NCI-H2171 (cell line): ENCODE data around the gene CDCP1.

Experiments used
- DNase-seq: peaks from one replicate; lab custom pipeline; 2025; lab: John Stamatoyannopoulos, UW

Gene CDCP1

DNA sequence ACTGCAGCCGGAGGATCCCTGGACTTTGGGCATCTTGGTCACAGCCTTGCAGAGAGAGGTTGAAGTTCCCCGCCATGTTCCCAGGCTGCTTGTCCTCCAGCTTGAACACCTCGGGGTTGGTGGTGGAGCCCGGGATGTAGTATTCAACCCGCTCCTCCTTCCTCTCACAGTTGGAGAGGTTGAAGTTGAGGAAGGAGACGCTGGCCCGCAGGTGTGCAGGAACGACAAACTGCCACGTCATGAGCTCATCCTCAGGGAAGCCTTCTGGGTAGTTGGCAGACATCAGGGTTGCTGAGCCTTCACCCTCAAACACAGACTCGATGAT lies 35.7 kb downstream of the CDCP1 start:
- no peak for DNase-seq

GRCh38 chr3:45109771-45110508 lies 36.2 kb downstream of the CDCP1 start:
- DNase-seq, result no peak

- DNase-seq, result no peak
These were observed 39.3 kb downstream of the CDCP1 start for GRCh38 chr3:45106874-45107273.

DNA sequence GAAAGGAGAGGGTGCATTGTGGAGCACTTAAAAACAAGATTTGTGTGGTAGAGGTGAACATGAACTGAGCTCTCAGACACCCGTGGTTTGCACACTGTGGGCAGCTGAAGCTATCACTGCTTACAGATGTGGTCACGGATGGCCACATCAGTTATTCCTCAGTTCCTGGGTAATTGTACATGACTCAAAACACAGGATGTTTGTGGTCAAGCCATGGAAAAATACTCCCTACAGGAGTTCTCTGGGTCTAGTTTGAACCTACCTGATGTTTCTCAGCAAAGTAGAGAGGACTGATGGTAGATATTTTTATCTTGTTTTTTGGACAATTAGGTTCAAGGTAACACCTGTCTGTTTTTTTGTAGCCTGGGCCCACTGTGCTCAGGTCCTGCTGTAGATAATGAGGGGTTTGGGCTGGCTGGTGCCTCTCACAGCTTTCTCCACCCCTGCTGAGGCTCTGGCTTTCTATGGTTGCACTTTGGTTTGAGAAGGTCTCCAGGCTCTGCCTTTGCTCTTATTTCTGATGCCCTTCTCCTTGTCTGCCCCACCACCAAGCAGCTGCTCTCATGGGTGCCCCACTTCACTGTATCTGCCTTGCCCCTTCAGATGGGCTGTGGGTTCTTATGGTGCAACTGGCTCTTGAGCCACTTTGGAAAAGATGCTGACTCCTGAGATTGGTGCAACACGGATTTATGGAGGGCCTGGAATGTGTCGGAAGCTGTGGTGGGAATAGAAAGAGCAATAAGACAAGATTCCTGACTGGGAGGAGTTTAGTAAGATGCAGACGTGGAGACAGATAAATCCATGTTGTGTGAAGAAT lies 40.1 kb downstream of the CDCP1 start:
- no peak for DNase-seq

GRCh38 chr3:45104715-45105711 lies 41.2 kb downstream of the CDCP1 start:
- no peak for DNase-seq

GRCh38 chr3:45103753-45104714 lies 42.1 kb downstream of the CDCP1 start:
- DNase-seq, result no peak

DNA sequence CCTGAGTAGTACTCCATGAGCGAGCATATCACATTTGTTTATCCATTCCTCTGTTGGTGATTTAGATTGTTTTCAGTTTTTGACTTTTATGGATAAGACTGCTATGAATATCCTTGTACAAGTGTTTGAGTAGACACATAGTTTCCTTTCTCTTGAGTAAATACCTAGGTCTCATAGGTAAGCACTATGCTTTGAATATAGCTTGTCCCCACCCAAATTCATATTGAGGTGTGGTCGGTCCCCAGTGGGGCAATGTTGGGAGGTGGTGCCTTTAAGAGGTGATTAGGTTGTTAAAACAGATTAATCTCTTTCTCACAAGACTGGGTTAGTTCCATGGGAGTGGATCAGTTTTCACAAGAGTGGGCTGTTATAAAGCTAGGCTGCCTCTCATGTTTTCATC lies 42.8 kb downstream of the CDCP1 start:
- DNase-seq, result no peak

DNA sequence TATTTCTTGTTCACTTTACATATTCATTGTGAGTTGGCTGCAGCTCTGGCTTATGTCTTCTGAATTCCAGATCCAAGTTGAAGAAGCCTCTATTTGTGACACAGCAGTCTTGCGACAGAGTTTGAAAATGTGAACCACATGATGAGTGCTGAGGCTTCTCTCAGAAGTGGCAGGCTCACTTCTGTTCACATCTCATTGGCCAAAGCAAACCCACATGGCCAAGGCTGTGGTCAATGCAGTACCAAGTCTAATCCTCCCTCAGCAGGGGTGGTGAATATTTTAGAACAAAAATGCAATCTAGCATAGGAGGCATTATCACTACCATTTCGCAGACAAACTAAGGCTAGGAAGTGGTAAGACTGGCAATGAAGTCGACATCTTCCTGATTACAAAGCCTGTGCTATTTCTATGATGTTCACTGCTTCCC lies 45.2 kb downstream of the CDCP1 start:
- no peak for DNase-seq

DNA sequence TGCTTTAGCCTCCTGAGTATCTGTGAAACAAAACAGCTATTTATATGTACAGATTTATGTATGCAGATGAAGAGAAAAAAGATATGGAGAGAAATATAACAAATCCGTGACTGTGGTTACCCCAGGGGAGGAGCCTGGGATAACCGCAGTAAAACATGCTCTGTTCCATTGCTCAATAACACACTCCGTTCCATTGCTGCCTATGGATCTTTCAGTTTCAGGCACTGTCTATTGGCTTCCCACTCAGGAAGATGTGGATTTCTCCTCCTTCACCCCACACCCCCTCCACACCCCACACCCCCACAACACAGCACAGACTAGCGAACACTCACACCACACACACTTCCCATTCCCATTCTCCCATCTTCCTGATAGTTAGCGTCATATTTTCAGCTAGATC lies 47.9 kb downstream of the CDCP1 start:
- no peak for DNase-seq

DNA sequence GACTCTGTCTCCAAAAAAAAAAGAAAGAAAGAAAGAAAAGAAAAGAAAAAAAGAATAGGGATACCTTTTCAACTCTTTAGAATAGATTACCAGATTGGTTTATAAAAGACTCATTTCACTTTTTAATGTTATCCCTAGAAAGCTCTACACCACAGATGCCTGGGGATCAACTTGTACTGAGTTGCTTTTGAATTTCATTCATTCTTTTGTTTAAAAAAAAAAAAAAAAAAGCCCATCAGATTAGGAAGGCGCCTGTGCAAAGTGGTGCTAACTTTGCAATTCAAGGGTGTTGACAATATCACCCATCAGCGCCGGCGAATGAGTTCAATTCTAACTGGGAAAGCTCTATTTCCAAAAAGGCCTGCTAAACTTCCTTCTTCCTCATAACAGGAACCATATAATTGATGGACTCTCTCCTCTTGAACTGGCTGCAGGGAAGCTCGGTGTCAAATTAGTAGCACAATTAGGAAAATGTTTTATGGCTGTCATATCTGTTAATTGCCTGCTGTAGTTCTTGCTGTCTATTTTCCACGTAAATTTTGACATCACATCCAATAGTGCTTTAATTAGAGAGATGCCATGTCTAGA lies 48.8 kb downstream of the CDCP1 start:
- DNase-seq, result no peak

DNA sequence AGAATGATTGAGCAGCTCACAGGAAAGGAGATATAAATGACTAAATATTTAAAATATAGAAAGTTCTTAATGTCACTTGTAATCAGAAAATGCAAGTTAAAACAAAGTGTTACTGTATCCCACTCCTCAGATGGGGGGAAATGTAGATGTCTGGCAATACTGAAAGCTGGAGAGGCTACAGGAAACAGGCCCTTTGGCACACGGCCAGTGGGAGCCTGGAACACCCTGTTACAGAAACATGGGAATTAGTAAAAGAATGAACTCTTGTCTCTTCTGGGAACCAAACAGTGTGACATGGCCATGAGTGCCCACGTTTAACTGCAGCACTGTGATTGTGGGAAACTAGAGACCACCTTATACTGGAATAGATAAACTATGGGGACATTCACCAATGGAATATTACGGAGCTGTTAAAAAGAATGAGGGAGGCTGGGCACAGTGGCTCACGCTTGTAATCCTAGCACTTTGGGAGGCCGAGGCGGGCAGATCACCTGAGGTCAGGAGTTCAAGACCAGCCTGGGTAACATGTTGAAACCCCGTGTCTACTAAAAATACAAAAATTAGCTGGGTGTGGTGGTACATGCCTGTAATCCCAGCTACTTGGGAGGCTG lies 50.2 kb downstream of the CDCP1 start:
- no peak for DNase-seq

DNA sequence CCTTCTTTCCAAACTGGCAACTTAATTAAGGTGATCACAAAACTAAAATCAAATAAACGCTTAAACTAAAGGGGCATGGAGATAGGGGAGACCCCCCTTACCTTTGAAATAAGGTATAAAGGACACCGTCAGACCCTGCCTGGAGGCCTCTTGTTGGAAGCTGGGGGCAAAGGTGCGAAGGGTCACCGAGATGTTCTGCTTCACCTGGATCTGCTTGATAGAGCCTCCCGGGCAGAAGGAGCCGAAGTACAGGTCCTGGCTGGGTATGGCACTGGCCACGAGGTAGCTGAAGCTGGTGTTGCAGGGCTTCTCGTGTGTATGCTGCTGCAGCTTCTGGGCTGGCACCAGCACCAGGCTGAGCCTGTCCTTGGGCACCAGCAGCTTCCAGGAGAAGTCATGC lies 53.0 kb downstream of the CDCP1 start:
- no peak for DNase-seq

DNA sequence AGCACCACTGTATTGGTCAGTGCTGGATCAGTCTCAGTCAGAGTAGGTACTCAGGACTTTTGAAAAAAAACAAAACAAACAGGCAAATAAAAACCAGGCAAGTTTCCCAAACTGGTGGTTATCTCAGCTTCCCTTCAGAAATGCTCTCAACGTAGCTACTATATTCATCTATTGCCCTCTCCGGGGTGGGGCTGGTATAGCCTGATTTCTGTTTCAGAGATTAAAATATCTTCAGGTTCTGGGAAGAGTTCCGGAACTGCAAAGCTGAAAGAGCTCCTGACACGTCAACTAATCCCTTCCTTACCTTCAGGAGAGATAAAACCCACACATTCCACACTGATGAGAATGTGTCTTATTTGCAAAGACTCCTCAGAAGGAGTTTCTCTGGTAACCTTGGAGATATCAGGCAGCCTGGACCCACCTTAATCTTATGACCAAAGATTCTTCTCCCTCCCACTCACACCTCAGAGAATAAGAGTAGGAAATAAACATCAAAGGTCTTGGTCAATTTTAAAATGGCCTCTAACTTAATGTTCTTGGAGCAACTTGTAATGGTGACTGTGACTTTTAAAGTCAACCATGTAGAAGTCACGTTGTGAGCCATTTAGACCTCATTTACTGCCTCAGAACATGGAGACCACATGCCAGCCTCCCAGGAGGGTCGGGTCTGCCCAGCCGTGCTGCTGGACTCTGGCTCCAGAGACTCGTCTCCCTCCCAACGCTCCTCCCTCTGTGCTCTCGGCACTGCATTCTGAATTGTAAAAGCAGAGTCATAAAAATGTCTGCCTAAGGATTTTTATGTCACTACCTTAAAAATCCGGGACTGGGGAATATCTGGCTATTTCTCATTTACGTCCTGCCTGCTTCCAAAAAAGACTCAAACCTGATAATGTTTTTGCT lies 53.8 kb downstream of the CDCP1 start:
- no peak for DNase-seq

DNA sequence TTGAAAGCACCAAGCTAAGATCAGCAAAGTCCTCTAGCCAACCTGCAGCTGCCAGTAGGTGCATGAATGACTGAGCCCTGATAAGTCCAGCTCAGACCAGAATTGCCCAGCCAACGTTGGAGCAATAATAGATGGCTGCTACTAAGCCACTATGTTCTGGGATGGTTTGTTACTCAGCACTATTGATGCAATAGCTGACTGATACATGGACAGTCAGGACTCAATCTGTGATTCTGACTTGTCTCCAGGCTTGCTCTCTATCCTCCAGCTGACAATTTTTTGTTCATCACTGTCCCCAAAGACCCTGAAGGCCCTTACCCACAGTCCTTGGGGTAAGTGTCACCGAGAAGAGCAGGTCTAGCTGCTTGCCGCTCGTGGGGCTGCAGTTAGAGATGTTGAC lies 55.3 kb downstream of the CDCP1 start:
- no peak for DNase-seq

DNA sequence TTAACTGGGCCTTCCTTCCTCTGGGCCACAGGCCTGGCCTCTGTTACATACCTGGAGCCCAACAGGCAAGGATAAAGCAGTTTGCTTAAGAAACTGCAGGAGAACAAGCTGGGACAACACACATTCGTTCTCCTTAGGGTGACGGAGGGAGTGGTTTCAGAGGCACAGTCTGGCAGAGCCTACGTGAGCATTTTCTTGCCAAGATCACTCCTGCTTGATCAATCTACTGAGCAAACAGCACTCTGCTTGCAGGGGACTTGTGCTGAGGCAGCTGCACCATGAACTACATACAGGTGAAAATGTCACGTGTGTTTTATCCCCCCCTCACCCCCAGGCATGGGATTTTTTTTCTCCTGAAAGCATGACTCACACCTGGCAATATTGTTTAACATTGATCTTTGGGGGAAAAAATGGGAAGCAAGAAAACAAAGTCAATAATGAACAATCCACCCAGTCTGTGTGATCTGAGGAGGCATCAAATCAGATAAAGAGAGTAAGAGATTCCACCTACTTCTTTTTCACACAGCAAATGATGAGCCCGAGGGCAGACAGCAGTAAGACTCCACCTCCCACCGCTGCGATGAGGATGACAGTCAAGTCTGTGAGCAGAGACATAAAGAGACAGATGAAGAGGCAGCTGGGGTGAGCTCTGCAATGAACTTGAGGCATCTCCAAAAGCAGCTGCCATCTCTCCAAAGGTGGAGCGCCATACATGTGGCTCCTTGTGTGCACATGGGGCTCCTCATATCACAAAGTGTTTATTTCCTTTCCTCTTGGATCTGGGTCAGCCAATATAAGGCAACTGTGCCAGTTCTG lies 57.4 kb downstream of the CDCP1 start:
- no peak for DNase-seq

DNA sequence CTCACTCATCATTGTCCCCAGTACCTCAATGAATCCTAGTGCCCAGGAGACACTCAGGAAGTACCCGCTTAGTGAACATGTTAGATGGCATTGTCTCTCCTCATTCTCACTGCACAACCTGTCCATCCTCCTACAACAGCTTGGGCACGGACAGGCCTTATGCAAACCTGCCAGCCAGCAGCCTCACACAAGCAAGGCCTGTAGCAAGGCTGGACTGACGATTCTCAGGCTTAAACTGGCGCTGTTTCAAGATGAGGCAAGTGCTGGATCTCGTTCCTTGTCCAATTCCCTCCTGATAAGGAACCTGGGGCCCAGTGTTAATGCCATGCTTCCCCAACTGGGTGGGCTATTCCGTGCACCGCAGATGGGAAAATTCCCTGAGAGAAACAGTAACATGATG lies 59.0 kb downstream of the CDCP1 start:
- no peak for DNase-seq

GRCh38 chr3:45084820-45085816 lies 61.1 kb downstream of the CDCP1 start:
- no peak for DNase-seq
